ENCODE measurements around the gene NBPF3.

DNA sequence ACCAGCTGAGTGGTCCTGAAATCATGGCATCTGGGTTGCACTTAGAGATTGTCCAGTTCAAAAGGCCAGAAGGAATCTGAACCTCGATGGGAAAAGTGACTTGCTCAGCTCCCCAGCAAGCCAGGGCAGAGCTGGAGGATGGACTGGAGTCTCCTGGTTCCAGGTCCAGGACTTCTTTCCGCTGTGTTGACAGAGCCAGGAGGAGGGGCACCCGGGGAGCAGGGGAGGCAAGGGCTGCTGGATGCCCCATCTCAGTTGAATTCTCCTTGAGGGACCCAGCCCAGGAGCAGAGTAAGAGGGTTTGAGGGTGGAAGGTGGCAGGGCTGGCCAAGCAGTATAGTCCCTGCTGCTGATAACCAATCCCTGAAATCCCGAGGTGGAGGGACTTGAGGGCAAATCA is 66.9 kb downstream of the NBPF3 start:
- TF ChIP-seq, protein P1, sequence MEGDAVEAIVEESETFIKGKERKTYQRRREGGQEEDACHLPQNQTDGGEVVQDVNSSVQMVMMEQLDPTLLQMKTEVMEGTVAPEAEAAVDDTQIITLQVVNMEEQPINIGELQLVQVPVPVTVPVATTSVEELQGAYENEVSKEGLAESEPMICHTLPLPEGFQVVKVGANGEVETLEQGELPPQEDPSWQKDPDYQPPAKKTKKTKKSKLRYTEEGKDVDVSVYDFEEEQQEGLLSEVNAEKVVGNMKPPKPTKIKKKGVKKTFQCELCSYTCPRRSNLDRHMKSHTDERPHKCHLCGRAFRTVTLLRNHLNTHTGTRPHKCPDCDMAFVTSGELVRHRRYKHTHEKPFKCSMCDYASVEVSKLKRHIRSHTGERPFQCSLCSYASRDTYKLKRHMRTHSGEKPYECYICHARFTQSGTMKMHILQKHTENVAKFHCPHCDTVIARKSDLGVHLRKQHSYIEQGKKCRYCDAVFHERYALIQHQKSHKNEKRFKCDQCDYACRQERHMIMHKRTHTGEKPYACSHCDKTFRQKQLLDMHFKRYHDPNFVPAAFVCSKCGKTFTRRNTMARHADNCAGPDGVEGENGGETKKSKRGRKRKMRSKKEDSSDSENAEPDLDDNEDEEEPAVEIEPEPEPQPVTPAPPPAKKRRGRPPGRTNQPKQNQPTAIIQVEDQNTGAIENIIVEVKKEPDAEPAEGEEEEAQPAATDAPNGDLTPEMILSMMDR (IDR thresholded peaks at IDR 0.05): no peak
- TF ChIP-seq POLR2A (IDR thresholded peaks at IDR 0.05; ENCODE audit: low read length) (no peak), SREBF2 (IDR thresholded peaks at IDR 0.05) (no peak), ZFP36 (IDR thresholded peaks at IDR 0.05; ENCODE audit: borderline replicate concordance, partially characterized antibody) (no peak), SMC3 (IDR thresholded peaks at IDR 0.05) (no peak), RAD21 (conservative IDR thresholded peaks at IDR 0.05 in 1 of 2, IDR thresholded peaks at IDR 0.05 in 1 of 2) (no peak), EP300 (IDR thresholded peaks at IDR 0.05) (no peak)
- TF ChIP-seq, protein P2, sequence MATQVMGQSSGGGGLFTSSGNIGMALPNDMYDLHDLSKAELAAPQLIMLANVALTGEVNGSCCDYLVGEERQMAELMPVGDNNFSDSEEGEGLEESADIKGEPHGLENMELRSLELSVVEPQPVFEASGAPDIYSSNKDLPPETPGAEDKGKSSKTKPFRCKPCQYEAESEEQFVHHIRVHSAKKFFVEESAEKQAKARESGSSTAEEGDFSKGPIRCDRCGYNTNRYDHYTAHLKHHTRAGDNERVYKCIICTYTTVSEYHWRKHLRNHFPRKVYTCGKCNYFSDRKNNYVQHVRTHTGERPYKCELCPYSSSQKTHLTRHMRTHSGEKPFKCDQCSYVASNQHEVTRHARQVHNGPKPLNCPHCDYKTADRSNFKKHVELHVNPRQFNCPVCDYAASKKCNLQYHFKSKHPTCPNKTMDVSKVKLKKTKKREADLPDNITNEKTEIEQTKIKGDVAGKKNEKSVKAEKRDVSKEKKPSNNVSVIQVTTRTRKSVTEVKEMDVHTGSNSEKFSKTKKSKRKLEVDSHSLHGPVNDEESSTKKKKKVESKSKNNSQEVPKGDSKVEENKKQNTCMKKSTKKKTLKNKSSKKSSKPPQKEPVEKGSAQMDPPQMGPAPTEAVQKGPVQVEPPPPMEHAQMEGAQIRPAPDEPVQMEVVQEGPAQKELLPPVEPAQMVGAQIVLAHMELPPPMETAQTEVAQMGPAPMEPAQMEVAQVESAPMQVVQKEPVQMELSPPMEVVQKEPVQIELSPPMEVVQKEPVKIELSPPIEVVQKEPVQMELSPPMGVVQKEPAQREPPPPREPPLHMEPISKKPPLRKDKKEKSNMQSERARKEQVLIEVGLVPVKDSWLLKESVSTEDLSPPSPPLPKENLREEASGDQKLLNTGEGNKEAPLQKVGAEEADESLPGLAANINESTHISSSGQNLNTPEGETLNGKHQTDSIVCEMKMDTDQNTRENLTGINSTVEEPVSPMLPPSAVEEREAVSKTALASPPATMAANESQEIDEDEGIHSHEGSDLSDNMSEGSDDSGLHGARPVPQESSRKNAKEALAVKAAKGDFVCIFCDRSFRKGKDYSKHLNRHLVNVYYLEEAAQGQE (IDR thresholded peaks at IDR 0.05): no peak
- TF ChIP-seq, protein P3, sequence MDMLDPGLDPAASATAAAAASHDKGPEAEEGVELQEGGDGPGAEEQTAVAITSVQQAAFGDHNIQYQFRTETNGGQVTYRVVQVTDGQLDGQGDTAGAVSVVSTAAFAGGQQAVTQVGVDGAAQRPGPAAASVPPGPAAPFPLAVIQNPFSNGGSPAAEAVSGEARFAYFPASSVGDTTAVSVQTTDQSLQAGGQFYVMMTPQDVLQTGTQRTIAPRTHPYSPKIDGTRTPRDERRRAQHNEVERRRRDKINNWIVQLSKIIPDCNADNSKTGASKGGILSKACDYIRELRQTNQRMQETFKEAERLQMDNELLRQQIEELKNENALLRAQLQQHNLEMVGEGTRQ (IDR thresholded peaks at IDR 0.05): no peak
- TF ChIP-seq, protein P4, sequence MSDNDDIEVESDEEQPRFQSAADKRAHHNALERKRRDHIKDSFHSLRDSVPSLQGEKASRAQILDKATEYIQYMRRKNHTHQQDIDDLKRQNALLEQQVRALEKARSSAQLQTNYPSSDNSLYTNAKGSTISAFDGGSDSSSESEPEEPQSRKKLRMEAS (IDR thresholded peaks at IDR 0.05): no peak

Measured in A549 (cell line).